Measurements from ENCODE around the gene ACYP2.

GRCh38 chr2:54284826-54285225 lies 169.4 kb downstream of the ACYP2 start:
- no peak for TF ChIP-seq POLR2A (IDR thresholded peaks at IDR 0.05; ENCODE audit: extremely low read depth, insufficient read length)
- TF ChIP-seq, protein P1, sequence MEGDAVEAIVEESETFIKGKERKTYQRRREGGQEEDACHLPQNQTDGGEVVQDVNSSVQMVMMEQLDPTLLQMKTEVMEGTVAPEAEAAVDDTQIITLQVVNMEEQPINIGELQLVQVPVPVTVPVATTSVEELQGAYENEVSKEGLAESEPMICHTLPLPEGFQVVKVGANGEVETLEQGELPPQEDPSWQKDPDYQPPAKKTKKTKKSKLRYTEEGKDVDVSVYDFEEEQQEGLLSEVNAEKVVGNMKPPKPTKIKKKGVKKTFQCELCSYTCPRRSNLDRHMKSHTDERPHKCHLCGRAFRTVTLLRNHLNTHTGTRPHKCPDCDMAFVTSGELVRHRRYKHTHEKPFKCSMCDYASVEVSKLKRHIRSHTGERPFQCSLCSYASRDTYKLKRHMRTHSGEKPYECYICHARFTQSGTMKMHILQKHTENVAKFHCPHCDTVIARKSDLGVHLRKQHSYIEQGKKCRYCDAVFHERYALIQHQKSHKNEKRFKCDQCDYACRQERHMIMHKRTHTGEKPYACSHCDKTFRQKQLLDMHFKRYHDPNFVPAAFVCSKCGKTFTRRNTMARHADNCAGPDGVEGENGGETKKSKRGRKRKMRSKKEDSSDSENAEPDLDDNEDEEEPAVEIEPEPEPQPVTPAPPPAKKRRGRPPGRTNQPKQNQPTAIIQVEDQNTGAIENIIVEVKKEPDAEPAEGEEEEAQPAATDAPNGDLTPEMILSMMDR (IDR thresholded peaks at IDR 0.05; ENCODE audit: low read depth, low read length) = no peak
- TF ChIP-seq MAX (IDR thresholded peaks at IDR 0.05; ENCODE audit: low read depth, low read length) = no peak
- TF ChIP-seq MYC (IDR thresholded peaks at IDR 0.05; ENCODE audit: low read depth, low read length) = no peak

Measured in NB4 (cell line).